Erythroblast (primary cell): ENCODE results near the gene BMP2K.

Source experiments
- GATA1 ChIP-seq: IDR thresholded peaks from 2 replicates; pipeline ENCODE4 v1.6.1; 2011; ENCODE audit warnings: low read depth, mild to moderate bottlenecking, control low read depth, low read length, moderate library complexity
- POLR2A ChIP-seq: IDR thresholded peaks from 2 replicates; pipeline ENCODE4 v1.6.1; 2011; ENCODE audit warnings: mild to moderate bottlenecking, low read length

DNA sequence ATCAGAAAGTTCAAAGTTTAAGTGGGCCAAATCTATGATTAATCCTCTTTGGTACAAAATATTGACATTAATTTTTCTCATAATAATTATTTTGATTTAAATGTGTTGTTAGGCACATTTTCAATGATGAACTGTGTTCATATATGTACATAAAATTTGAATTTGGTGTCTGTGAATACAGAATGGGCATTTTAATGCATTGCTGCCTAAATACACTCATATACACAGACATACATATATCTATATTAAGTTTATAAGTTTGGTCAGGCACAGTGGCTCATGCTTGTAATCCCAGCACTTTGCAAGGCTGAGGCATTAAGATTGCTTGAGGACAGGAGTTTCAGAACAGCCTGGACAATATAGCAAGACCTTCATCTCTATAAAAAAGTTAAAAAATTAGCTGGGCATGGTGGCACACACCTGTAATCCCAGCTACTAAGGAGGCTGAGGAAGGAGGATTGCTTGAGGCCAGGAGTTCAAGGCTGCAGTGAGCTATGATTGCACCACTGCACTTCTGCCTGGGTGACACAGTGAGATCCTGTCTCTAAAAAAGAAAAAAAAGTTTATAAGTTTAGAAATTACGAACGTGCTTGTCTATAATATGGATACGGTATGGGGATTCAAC, 12.3 kb upstream of the BMP2K start:
- no peak for TF ChIP-seq POLR2A
- TF ChIP-seq GATA1, result no peak
